Gastrocnemius medialis (tissue), 4 donors: ENCODE measurements around the gene ACVR1. TPM values are rescaled to one million over a fixed set of nuclear protein-coding genes. Genes with fewer than 3 reads are reported as not detected.

Experiments
- ATAC-seq, 2 donors: fragments of 150-250 bp; one replicate each; pipeline ENCODE4 v1.9.1; 2016
- DNase-seq, 2 donors: peaks; one replicate each; pipeline ENCODE4 v3.0.0-alpha.2; 2019
- H3K27ac ChIP-seq, 4 donors: fragments of 200-600 bp; sonication (generic); 1 replicate in 1 of 4; 2 replicates in 3 of 4; pipeline ENCODE4 v1.5.1; 2016 to 2018; ENCODE audit warnings: mild to moderate bottlenecking in 2 of 4, moderate library complexity in 1 of 4
- H3K27me3 ChIP-seq, 3 donors: fragments of 200-600 bp; sonication (generic) in 2 of 3; 1 replicate in 1 of 3; 2 replicates in 2 of 3; pipeline versions ENCODE4 v1.5.1 to v1.6.0; 2016 to 2019; ENCODE audit warnings: mild to moderate bottlenecking in 1 of 3, moderate library complexity in 1 of 3
- H3K36me3 ChIP-seq, 2 donors: fragments of 200-600 bp; sonication (generic) in 1 of 2; one replicate each; pipeline ENCODE4 v1.5.1; 2017 to 2018
- H3K4me1 ChIP-seq, 2 donors: fragments of 200-600 bp; sonication (generic) in 1 of 2; one replicate each; pipeline ENCODE4 v1.5.1; 2016 to 2017; ENCODE audit warnings: mild to moderate bottlenecking in 2 of 2
- H3K4me3 ChIP-seq, 4 donors: fragments of 200-600 bp; sonication (generic) in 3 of 4; 1 replicate in 1 of 4; 2 replicates in 3 of 4; pipeline ENCODE4 v1.5.1; 2016 to 2019; ENCODE audit warnings: mild to moderate bottlenecking in 2 of 4
- H3K9me3 ChIP-seq, 3 donors: fragments of 200-600 bp; sonication (generic) in 2 of 3; 1 replicate in 1 of 3; 2 replicates in 2 of 3; pipeline ENCODE4 v1.5.1; 2016 to 2019
- CTCF ChIP-seq, 5 experiments: fragments of 450-650 bp in 3 of 5; fragments of 200-600 bp in 2 of 5; sonication (generic) in 2 of 5; IDR thresholded peaks in 4 of 5; conservative IDR thresholded peaks in 1 of 5; 1 replicate in 4 of 5; 2 replicates in 1 of 5; pipeline ENCODE4 v1.5.1; 2016 to 2019; ENCODE audit warnings: antibody characterized with exemption in 5 of 5, mild to moderate bottlenecking in 3 of 5, moderate library complexity in 3 of 5
- POLR2A ChIP-seq, 2 donors: fragments of 450-650 bp; IDR thresholded peaks; one replicate each; pipeline ENCODE4 v1.6.1; 2017; ENCODE audit warnings: antibody characterized with exemption in 2 of 2, mild to moderate bottlenecking in 2 of 2, moderate library complexity in 2 of 2
- in situ Hi-C, 4 donors: fragments of 200-750 bp; cut with MboI; loops; one replicate each; pipeline versions ENCODE4 v1.15.0 to v1.8.0; 2017; ENCODE audit warnings: low sequenced_read_pairs in 4 of 4
- intact Hi-C: fragments of 100-400 bp; cut with DNase I; formaldehyde crosslinking; loops from one replicate; pipeline ENCODE4 v1.15.1; 2023; ENCODE audit warnings: low total_unique reads
- total RNA-seq, 4 donors: library from RNA; depleted of rRNA; stranded (reverse); fragments of >200 nt; gene quantifications; one replicate each; pipeline versions ENCODE4 v1.1.0 to v1.2.3, GENCODE V29; 2016

The ACVR1 gene
- total RNA-seq, 4 donors from 2014 or later, result 10.8 to 18.4 (median 12.2) TPM

GRCh38 chr2:157880927-157881326 lies 4.8 kb upstream of the ACVR1 start:
- DNase-seq, result no peak
- ATAC-seq, result no peak
- H3K4me1 ChIP-seq, result peaks cover 4 to 7% of the 10 kb centered on the region in 2 donors
- H3K4me3 ChIP-seq, result no peak overlapping the region
- H3K27ac ChIP-seq, result no peak overlapping the region
- no peaks in the 10 kb centered on the region for H3K36me3 ChIP-seq
- in situ Hi-C loops, result no loop called here
- TF ChIP-seq POLR2A (IDR thresholded peaks at IDR 0.05), result no peak
- TF ChIP-seq CTCF (IDR thresholded peaks at IDR 0.05 in 4 of 5, conservative IDR thresholded peaks at IDR 0.05 in 1 of 5), result no peak
- H3K27me3 ChIP-seq, result no peaks in the 10 kb centered on the region
- no peaks in the 10 kb centered on the region for H3K9me3 ChIP-seq
- intact Hi-C loops, result no loop called here

- Histone ChIP-seq H3K27ac (no peak overlapping the region), H3K4me1 (peaks cover 25 to 28% of the 10 kb centered on the region in 2 donors), H3K36me3 (no peaks in the 10 kb centered on the region), H3K9me3 (no peaks in the 10 kb centered on the region), H3K4me3 (no peak overlapping the region), H3K27me3 (no peaks in the 10 kb centered on the region)
- in situ Hi-C loops, result loop anchor here in 3 of 4 donors (5.0 to 10.0 kb wide), 2 partner anchors 93 to 96 kb away; no protein-coding TSS in a partner anchor
- no peak for TF ChIP-seq POLR2A (IDR thresholded peaks at IDR 0.05)
- no peak for TF ChIP-seq CTCF (IDR thresholded peaks at IDR 0.05 in 4 of 5, conservative IDR thresholded peaks at IDR 0.05 in 1 of 5)
- no peak for DNase-seq
- intact Hi-C loops, result loop anchor here (2.0 to 10.0 kb wide), 2 partner anchors 39 to 1533 kb away; no protein-coding TSS in a partner anchor
- no peak for ATAC-seq
Observed at GRCh38 chr2:157877761-157878400, 1.8 kb upstream of the ACVR1 start.

GRCh38 chr2:157876786-157877138 lies 632 bp upstream of the ACVR1 start:
- DNase-seq (no peak), ATAC-seq (no peak)
- peak overlapping the region; percentile 57 to 86 (median 73) for H3K4me3 ChIP-seq
- intact Hi-C loops, result loop anchor here (1.0 to 10.0 kb wide), 3 partner anchors 38 to 1532 kb away; no protein-coding TSS in a partner anchor
- no peaks in the 10 kb centered on the region for H3K27me3 ChIP-seq
- H3K27ac ChIP-seq, result peak overlapping the region; percentile 93 to 97 (median 96)
- in situ Hi-C loops, result loop anchor here in 3 of 4 donors (5.0 to 10.0 kb wide), 2 partner anchors 92 to 94 kb away; no protein-coding TSS in a partner anchor
- H3K36me3 ChIP-seq, result no peaks in the 10 kb centered on the region
- peaks cover 36 to 39% of the 10 kb centered on the region in 2 donors for H3K4me1 ChIP-seq
- no peaks in the 10 kb centered on the region for H3K9me3 ChIP-seq
- TF ChIP-seq CTCF (IDR thresholded peaks at IDR 0.05 in 4 of 5, conservative IDR thresholded peaks at IDR 0.05 in 1 of 5) (no peak), POLR2A (IDR thresholded peaks at IDR 0.05) (no peak)

- TF ChIP-seq POLR2A (IDR thresholded peaks at IDR 0.05), result no peak
- no peak for TF ChIP-seq CTCF (IDR thresholded peaks at IDR 0.05 in 4 of 5, conservative IDR thresholded peaks at IDR 0.05 in 1 of 5)
- in situ Hi-C loops, result loop anchor here in 3 of 4 donors (5.0 to 10.0 kb wide), 2 partner anchors 91 to 93 kb away; no protein-coding TSS in a partner anchor
- Histone ChIP-seq H3K9me3 (no peaks in the 10 kb centered on the region), H3K27ac (peak overlapping the region; percentile 93 to 97 (median 96)), H3K4me1 (peaks cover 45% of the 10 kb centered on the region in 2 donors), H3K36me3 (no peaks in the 10 kb centered on the region), H3K4me3 (peak overlapping the region; percentile 81 to 92 (median 84)), H3K27me3 (no peaks in the 10 kb centered on the region)
- intact Hi-C loops, result loop anchor here (1.0 to 10.0 kb wide), 3 partner anchors 37 to 1531 kb away; no protein-coding TSS in a partner anchor
- DNase-seq (no peak), ATAC-seq (peak; percentile 62 to 63)
Observed at GRCh38 chr2:157875641-157876065, 477 bp downstream of the ACVR1 start.
